Activated T-cell treated with anti-CD3 and anti-CD28 coated beads, Interleukin-2, amount 50 U/mL, for 4 hours (primary cell): ENCODE measurements around the gene MAPKAP1. TPM values are rescaled to one million over a fixed set of nuclear protein-coding genes. Genes with fewer than 3 reads are reported as not detected.

Experiments used
- ATAC-seq, 2 donors: fragments of 200-7000 bp; cut with Tn5 transposase; one replicate each; pipeline ENCODE4 v1.10.0; 2021
- DNase-seq: peaks from one replicate; pipeline ENCODE4 v3.0.0-alpha.2; 2020
- H3K27me3 Mint-ChIP-seq: one replicate; pipeline ENCODE4 v1.8.0; 2021; ENCODE audit warnings: low read depth, mixed read lengths
- H3K36me3 Mint-ChIP-seq: one replicate; pipeline ENCODE4 v1.8.0; 2022; ENCODE audit warnings: mixed read lengths; ENCODE audit not compliant: insufficient read depth
- H3K4me1 Mint-ChIP-seq: one replicate; pipeline ENCODE4 v1.8.0; 2021; ENCODE audit warnings: low read depth, mixed read lengths
- H3K4me3 Mint-ChIP-seq: one replicate; pipeline ENCODE4 v1.8.0; 2021; ENCODE audit warnings: mild to moderate bottlenecking, moderate library complexity, mixed read lengths
- H3K9me3 Mint-ChIP-seq: one replicate; pipeline ENCODE4 v1.8.0; 2021; ENCODE audit warnings: mixed read lengths
- total RNA-seq, 3 donors: library from RNA; stranded (reverse); gene quantifications; one replicate each; pipeline ENCODE4 v1.2.1, GENCODE V29; 2021

The MAPKAP1 gene
- total RNA-seq, 3 donors from 2014 or later = 89.8 to 108 (median 107) TPM

- ATAC-seq = peak; percentile 88 to 92
- H3K36me3 Mint-ChIP-seq = peaks cover 32% of the 10 kb centered on the region
- peak overlapping the region; percentile 43 for H3K4me3 Mint-ChIP-seq
- no peak for DNase-seq
- peaks cover 72% of the 10 kb centered on the region for H3K4me1 Mint-ChIP-seq
- H3K9me3 Mint-ChIP-seq = no peaks in the 10 kb centered on the region
- no peaks in the 10 kb centered on the region for H3K27me3 Mint-ChIP-seq
These were observed 56.7 kb downstream of the MAPKAP1 start for GRCh38 chr9:125650271-125650737.

- Mint-ChIP-seq H3K4me1 (peaks cover 76% of the 10 kb centered on the region), H3K9me3 (no peaks in the 10 kb centered on the region), H3K27me3 (no peaks in the 10 kb centered on the region), H3K4me3 (peak overlapping the region; percentile 43), H3K36me3 (peaks cover 33% of the 10 kb centered on the region)
- ATAC-seq (no peak), DNase-seq (no peak)
These were observed 57.2 kb downstream of the MAPKAP1 start for GRCh38 chr9:125649826-125650225.

GRCh38 chr9:125649315-125649714, 57.7 kb downstream of the MAPKAP1 start:
- DNase-seq (peak; percentile 13), ATAC-seq (peak; percentile 47 to 54)
- H3K36me3 Mint-ChIP-seq = peaks cover 30% of the 10 kb centered on the region
- H3K4me3 Mint-ChIP-seq = peak overlapping the region; percentile 42
- no peaks in the 10 kb centered on the region for H3K9me3 Mint-ChIP-seq
- H3K27me3 Mint-ChIP-seq = no peaks in the 10 kb centered on the region
- peaks cover 77% of the 10 kb centered on the region for H3K4me1 Mint-ChIP-seq

- DNase-seq (no peak), ATAC-seq (no peak)
- H3K36me3 Mint-ChIP-seq = peaks cover 23% of the 10 kb centered on the region
- peaks cover 76% of the 10 kb centered on the region for H3K4me1 Mint-ChIP-seq
- H3K4me3 Mint-ChIP-seq = peak overlapping the region; percentile 1
- no peaks in the 10 kb centered on the region for H3K27me3 Mint-ChIP-seq
- H3K9me3 Mint-ChIP-seq = no peaks in the 10 kb centered on the region
These were observed 58.7 kb downstream of the MAPKAP1 start for GRCh38 chr9:125648294-125648693.

- Mint-ChIP-seq H3K27me3 (no peaks in the 10 kb centered on the region), H3K36me3 (peaks cover 20% of the 10 kb centered on the region), H3K4me1 (peaks cover 70% of the 10 kb centered on the region), H3K4me3 (peak overlapping the region; percentile 66), H3K9me3 (no peaks in the 10 kb centered on the region)
- DNase-seq (no peak), ATAC-seq (no peak)
These were observed 60.3 kb downstream of the MAPKAP1 start for GRCh38 chr9:125646621-125647100.

- Mint-ChIP-seq H3K9me3 (no peaks in the 10 kb centered on the region), H3K36me3 (peaks cover 20% of the 10 kb centered on the region), H3K4me3 (peak overlapping the region; percentile 66), H3K27me3 (no peaks in the 10 kb centered on the region), H3K4me1 (peaks cover 70% of the 10 kb centered on the region)
- DNase-seq = no peak
- ATAC-seq = no peak
These were observed 60.8 kb downstream of the MAPKAP1 start for GRCh38 chr9:125646217-125646616.

- Mint-ChIP-seq H3K9me3 (no peaks in the 10 kb centered on the region), H3K27me3 (no peaks in the 10 kb centered on the region), H3K4me3 (peak overlapping the region; percentile 1), H3K36me3 (peaks cover 16% of the 10 kb centered on the region), H3K4me1 (peaks cover 63% of the 10 kb centered on the region)
- ATAC-seq (peak; percentile 61 to 74), DNase-seq (no peak)
These were observed 62.0 kb downstream of the MAPKAP1 start for GRCh38 chr9:125644819-125645507.

GRCh38 chr9:125642311-125642710, 64.7 kb downstream of the MAPKAP1 start:
- Mint-ChIP-seq H3K36me3 (peaks cover 15% of the 10 kb centered on the region), H3K9me3 (no peaks in the 10 kb centered on the region), H3K4me3 (no peak overlapping the region), H3K4me1 (peaks cover 55% of the 10 kb centered on the region), H3K27me3 (no peaks in the 10 kb centered on the region)
- no peak for DNase-seq
- ATAC-seq = no peak

- ATAC-seq = no peak
- Mint-ChIP-seq H3K27me3 (no peaks in the 10 kb centered on the region), H3K4me1 (peaks cover 54% of the 10 kb centered on the region), H3K36me3 (peaks cover 20% of the 10 kb centered on the region), H3K4me3 (no peak overlapping the region), H3K9me3 (no peaks in the 10 kb centered on the region)
- no peak for DNase-seq
These were observed 68.0 kb downstream of the MAPKAP1 start for GRCh38 chr9:125639057-125639456.

GRCh38 chr9:125638239-125639045, 68.6 kb downstream of the MAPKAP1 start:
- Mint-ChIP-seq H3K4me3 (no peak overlapping the region), H3K4me1 (peaks cover 56% of the 10 kb centered on the region)

GRCh38 chr9:125637241-125637640, 69.8 kb downstream of the MAPKAP1 start:
- peaks cover 20% of the 10 kb centered on the region for H3K36me3 Mint-ChIP-seq
- no peak for DNase-seq

More at GRCh38 chr9:125638239-125639045, 68.6 kb downstream of the MAPKAP1 start:
- Mint-ChIP-seq H3K9me3 (no peaks in the 10 kb centered on the region), H3K27me3 (no peaks in the 10 kb centered on the region), H3K36me3 (peaks cover 20% of the 10 kb centered on the region)
- DNase-seq (no peak), ATAC-seq (no peak)

GRCh38 chr9:125635888-125636287, 71.1 kb downstream of the MAPKAP1 start:
- no peak overlapping the region for H3K4me3 Mint-ChIP-seq
- ATAC-seq = no peak
- DNase-seq = no peak
- H3K4me1 Mint-ChIP-seq = peaks cover 75% of the 10 kb centered on the region
- no peaks in the 10 kb centered on the region for H3K27me3 Mint-ChIP-seq
- peaks cover 20% of the 10 kb centered on the region for H3K36me3 Mint-ChIP-seq
- H3K9me3 Mint-ChIP-seq = no peaks in the 10 kb centered on the region

More at GRCh38 chr9:125637241-125637640, 69.8 kb downstream of the MAPKAP1 start:
- no peaks in the 10 kb centered on the region for H3K27me3 Mint-ChIP-seq
- ATAC-seq = no peak
- H3K4me1 Mint-ChIP-seq = peaks cover 62% of the 10 kb centered on the region
- H3K9me3 Mint-ChIP-seq = no peaks in the 10 kb centered on the region
- H3K4me3 Mint-ChIP-seq = no peak overlapping the region

- H3K9me3 Mint-ChIP-seq = no peaks in the 10 kb centered on the region
- ATAC-seq (no peak), DNase-seq (no peak)
- peaks cover 73% of the 10 kb centered on the region for H3K4me1 Mint-ChIP-seq
- no peak overlapping the region for H3K4me3 Mint-ChIP-seq
- H3K36me3 Mint-ChIP-seq = peaks cover 15% of the 10 kb centered on the region
- H3K27me3 Mint-ChIP-seq = no peaks in the 10 kb centered on the region
These were observed 72.8 kb downstream of the MAPKAP1 start for GRCh38 chr9:125634040-125634717.

- Mint-ChIP-seq H3K36me3 (peaks cover 15% of the 10 kb centered on the region), H3K4me1 (peaks cover 76% of the 10 kb centered on the region), H3K9me3 (no peaks in the 10 kb centered on the region), H3K4me3 (no peak overlapping the region), H3K27me3 (no peaks in the 10 kb centered on the region)
- no peak for DNase-seq
- no peak for ATAC-seq
These were observed 73.8 kb downstream of the MAPKAP1 start for GRCh38 chr9:125633116-125633745.
